Osteocyte (in vitro differentiated cells): ENCODE data around the gene FBN1. TPM values are rescaled to one million over a fixed set of nuclear protein-coding genes. Genes with fewer than 3 reads are reported as not detected.

Experiments used
- DNase-seq: peaks from one replicate; pipeline ENCODE4 v3.0.0; 2021; ENCODE audit warnings: mixed read lengths; ENCODE audit not compliant: unreplicated experiment; ENCODE audit errors: extremely low spot score
- H3K27ac Mint-ChIP-seq: one replicate; pipeline ENCODE4 v1.8.0; 2021; ENCODE audit warnings: mild to moderate bottlenecking, mixed read lengths; ENCODE audit not compliant: unreplicated experiment
- H3K27me3 Mint-ChIP-seq: one replicate; pipeline ENCODE4 v1.8.0; 2021; ENCODE audit warnings: mixed read lengths; ENCODE audit not compliant: unreplicated experiment
- H3K36me3 Mint-ChIP-seq: one replicate; pipeline ENCODE4 v1.8.0; 2021; ENCODE audit warnings: mixed read lengths; ENCODE audit not compliant: unreplicated experiment
- H3K4me1 Mint-ChIP-seq: one replicate; pipeline ENCODE4 v1.8.0; 2021; ENCODE audit warnings: mixed read lengths; ENCODE audit not compliant: unreplicated experiment
- H3K4me3 Mint-ChIP-seq: one replicate; pipeline ENCODE4 v1.8.0; 2021; ENCODE audit warnings: mild to moderate bottlenecking, moderate library complexity, mixed read lengths; ENCODE audit not compliant: unreplicated experiment
- H3K9me3 Mint-ChIP-seq: one replicate; pipeline ENCODE4 v1.8.0; 2021; ENCODE audit warnings: mixed read lengths; ENCODE audit not compliant: unreplicated experiment
- CTCF ChIP-seq: fragments of 200-600 bp; sonication (generic); IDR thresholded peaks from 2 replicates; pipeline ENCODE4 v1.5.0; 2021; ENCODE audit warnings: antibody characterized with exemption, mild to moderate bottlenecking, moderate library complexity
- total RNA-seq: library from RNA; stranded (reverse); gene quantifications from 2 replicates; pipeline ENCODE4 v1.2.1, GENCODE V29; 2021

The FBN1 gene
- total RNA-seq, 1 donor from 2014 or later, result 1,012 TPM

- H3K36me3 Mint-ChIP-seq, result peaks cover 19% of the 10 kb centered on the region
- H3K4me3 Mint-ChIP-seq, result no peak overlapping the region
- peak overlapping the region; percentile 94 for H3K27ac Mint-ChIP-seq
- DNase-seq, result no peak
- H3K4me1 Mint-ChIP-seq, result peaks cover 92% of the 10 kb centered on the region
- peaks cover 18% of the 10 kb centered on the region for H3K9me3 Mint-ChIP-seq
- no peaks in the 10 kb centered on the region for H3K27me3 Mint-ChIP-seq
- TF ChIP-seq CTCF, result no peak
Measured at GRCh38 chr15:48563934-48564333, 81.6 kb downstream of the FBN1 start.

DNA sequence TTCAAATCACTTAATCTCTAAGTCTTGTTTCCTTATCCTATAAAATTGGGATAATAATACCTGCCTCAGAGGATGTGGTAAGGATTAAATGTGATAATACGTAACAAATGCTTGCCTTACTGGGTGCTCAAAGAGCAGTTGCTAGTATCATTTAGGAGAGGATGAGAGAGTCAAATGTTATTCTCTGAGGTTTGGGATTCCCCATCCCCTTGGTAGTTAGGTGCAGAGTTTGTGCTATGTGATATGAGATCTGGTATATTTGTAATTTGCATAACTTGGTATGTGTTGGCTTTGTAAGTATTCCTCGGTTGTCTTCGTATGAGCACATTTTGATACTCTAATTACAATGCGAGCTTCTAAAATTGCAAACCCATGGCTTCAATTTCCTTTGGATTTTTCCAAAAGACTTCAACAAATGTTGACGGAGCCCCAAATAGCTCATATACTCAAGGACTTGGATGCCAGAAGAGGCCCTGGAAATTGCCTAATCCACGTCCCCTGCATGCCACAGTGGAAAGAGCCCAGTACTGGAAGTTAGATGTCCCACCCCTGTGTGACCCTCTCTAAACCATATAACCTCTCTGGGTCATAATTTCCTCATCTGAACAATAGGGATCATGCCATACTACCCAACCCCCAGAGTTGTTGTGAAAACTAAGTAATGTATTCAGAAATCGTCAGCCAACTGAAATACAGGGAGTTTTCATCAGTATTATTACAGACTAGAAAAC lies 85.0 kb downstream of the FBN1 start:
- Mint-ChIP-seq H3K4me1 (peaks cover 96% of the 10 kb centered on the region), H3K27ac (peak overlapping the region; percentile 94), H3K4me3 (no peak overlapping the region), H3K36me3 (peaks cover 20% of the 10 kb centered on the region), H3K9me3 (no peaks in the 10 kb centered on the region), H3K27me3 (no peaks in the 10 kb centered on the region)
- no peak for DNase-seq
- TF ChIP-seq CTCF, result no peak

- Mint-ChIP-seq H3K9me3 (no peaks in the 10 kb centered on the region), H3K4me3 (peak overlapping the region; percentile 51), H3K36me3 (peaks cover 20% of the 10 kb centered on the region), H3K4me1 (peaks cover 97% of the 10 kb centered on the region), H3K27ac (peak overlapping the region; percentile 94), H3K27me3 (no peaks in the 10 kb centered on the region)
- TF ChIP-seq CTCF, result no peak
- DNase-seq, result peak; percentile 88
Measured at GRCh38 chr15:48559285-48559684, 86.2 kb downstream of the FBN1 start.

GRCh38 chr15:48558226-48558625 lies 87.3 kb downstream of the FBN1 start:
- H3K4me1 Mint-ChIP-seq, result peaks cover 98% of the 10 kb centered on the region
- H3K9me3 Mint-ChIP-seq, result no peaks in the 10 kb centered on the region
- H3K4me3 Mint-ChIP-seq, result peak overlapping the region; percentile 4
- peak overlapping the region; percentile 94 for H3K27ac Mint-ChIP-seq
- H3K36me3 Mint-ChIP-seq, result peaks cover 20% of the 10 kb centered on the region
- no peak for TF ChIP-seq CTCF
- no peak for DNase-seq
- no peaks in the 10 kb centered on the region for H3K27me3 Mint-ChIP-seq

- TF ChIP-seq CTCF, result no peak
- Mint-ChIP-seq H3K4me3 (no peak overlapping the region), H3K4me1 (peaks cover 98% of the 10 kb centered on the region), H3K27me3 (no peaks in the 10 kb centered on the region), H3K27ac (peak overlapping the region; percentile 94), H3K36me3 (peaks cover 18% of the 10 kb centered on the region), H3K9me3 (no peaks in the 10 kb centered on the region)
- DNase-seq, result no peak
Measured at GRCh38 chr15:48557335-48557734, 88.2 kb downstream of the FBN1 start.
